Mesenchymal stem cell (in vitro differentiated cells and primary cell): ENCODE results near the gene OSMR.
A peak's percentile ranks its signal among the peaks of the same experiment; 100 is the strongest.

Experiments used
- DNase-seq: peaks from one replicate; pipeline ENCODE4 v3.0.0-alpha.2; 2013
- H2AFZ ChIP-seq: one replicate; pipeline ENCODE4 v1.6.1; 2013; ENCODE audit warnings: low read depth, mild to moderate bottlenecking, control low read depth, inconsistent platforms, low read length, moderate library complexity
- H2AK5ac ChIP-seq: 2 replicates; pipeline ENCODE4 v1.6.1; 2013; ENCODE audit warnings: low read length, moderate library complexity, mild to moderate bottlenecking, inconsistent platforms; ENCODE audit not compliant: severe bottlenecking
- H2BK120ac ChIP-seq: one replicate; pipeline ENCODE4 v1.6.1; 2013; ENCODE audit warnings: low read depth, mild to moderate bottlenecking, inconsistent platforms, low read length, moderate library complexity
- H2BK12ac ChIP-seq, 2 experiments: one replicate each; pipeline ENCODE4 v1.6.1; 2013; ENCODE audit warnings: inconsistent platforms in 2 of 2, low read length in 2 of 2, mild to moderate bottlenecking in 2 of 2, moderate library complexity in 2 of 2, control low read depth in 1 of 2
- H2BK15ac ChIP-seq: one replicate; pipeline ENCODE4 v1.6.1; 2013; ENCODE audit warnings: mild to moderate bottlenecking, low read depth, inconsistent platforms; ENCODE audit not compliant: poor library complexity, severe bottlenecking
- H2BK5ac ChIP-seq: 2 replicates; pipeline ENCODE4 v1.6.1; 2013; ENCODE audit warnings: low read depth, mild to moderate bottlenecking, low read length, control low read depth, inconsistent platforms; ENCODE audit not compliant: poor library complexity, severe bottlenecking
- H3K14ac ChIP-seq, 2 experiments: one replicate each; pipeline ENCODE4 v1.6.1; 2013; ENCODE audit warnings: inconsistent platforms in 2 of 2, low read length in 2 of 2, control low read depth in 1 of 2, mild to moderate bottlenecking in 1 of 2, moderate library complexity in 1 of 2
- H3K18ac ChIP-seq, 2 experiments: one replicate each; pipeline ENCODE4 v1.6.1; 2013; ENCODE audit warnings: inconsistent platforms in 2 of 2, low read length in 2 of 2, control low read depth in 1 of 2, low read depth in 1 of 2, mild to moderate bottlenecking in 1 of 2
- H3K23ac ChIP-seq, 2 experiments: one replicate each; pipeline ENCODE4 v1.6.1; 2013; ENCODE audit warnings: inconsistent platforms in 2 of 2, low read length in 2 of 2, mild to moderate bottlenecking in 2 of 2, moderate library complexity in 2 of 2, control low read depth in 1 of 2
- H3K27ac ChIP-seq: 2 replicates; pipeline ENCODE4 v1.5.1; 2013; ENCODE audit warnings: mild to moderate bottlenecking, moderate library complexity, low read length, control low read depth, inconsistent platforms; ENCODE audit not compliant: poor library complexity, severe bottlenecking
- H3K27me3 ChIP-seq, 2 experiments: 2 replicates each; pipeline versions ENCODE4 v1.6.1 to v1.7.0; 2013; ENCODE audit warnings: low read length in 2 of 2, mild to moderate bottlenecking in 2 of 2, moderate library complexity in 2 of 2, control low read depth in 1 of 2, inconsistent platforms in 1 of 2; ENCODE audit not compliant: control insufficient read depth in 1 of 2, insufficient read depth in 1 of 2
- H3K36me3 ChIP-seq, 2 experiments: 2 replicates each; pipeline versions ENCODE4 v1.6.1 to v1.7.0; 2013; ENCODE audit warnings: low read length in 2 of 2, control low read depth in 1 of 2, inconsistent platforms in 1 of 2, low read depth in 1 of 2, mild to moderate bottlenecking in 1 of 2; ENCODE audit not compliant: insufficient read depth in 2 of 2, control insufficient read depth in 1 of 2
- H3K4ac ChIP-seq, 2 experiments: one replicate each; pipeline ENCODE4 v1.6.1; 2013; ENCODE audit warnings: inconsistent platforms in 2 of 2, low read length in 2 of 2, mild to moderate bottlenecking in 2 of 2, moderate library complexity in 2 of 2, control low read depth in 1 of 2, low read depth in 1 of 2
- H3K4me1 ChIP-seq: 2 replicates; pipeline ENCODE4 v1.6.1; 2013; ENCODE audit warnings: low read depth, low read length, control low read depth; ENCODE audit not compliant: control insufficient read depth, insufficient read depth
- H3K4me2 ChIP-seq: 2 replicates; pipeline ENCODE4 v1.6.1; 2013; ENCODE audit warnings: low read length, mild to moderate bottlenecking, inconsistent platforms; ENCODE audit not compliant: poor library complexity, severe bottlenecking
- H3K4me3 ChIP-seq, 2 experiments: 2 replicates each; pipeline versions ENCODE4 v1.5.1 to v1.7.0; 2013; ENCODE audit warnings: low read length in 2 of 2, mild to moderate bottlenecking in 2 of 2, control low read depth in 1 of 2, low read depth in 1 of 2; ENCODE audit not compliant: insufficient read depth in 1 of 2
- H3K79me1 ChIP-seq: replicated peaks from 2 replicates; pipeline ENCODE4 v1.6.1; 2013; ENCODE audit warnings: mild to moderate bottlenecking, control low read depth, low read length, inconsistent platforms; ENCODE audit not compliant: poor library complexity, severe bottlenecking
- H3K9ac ChIP-seq: 2 replicates; pipeline ENCODE4 v1.7.0; 2013; ENCODE audit warnings: mild to moderate bottlenecking, low read length, moderate library complexity
- H3K9me3 ChIP-seq: 2 replicates; pipeline ENCODE4 v1.7.0; 2013; ENCODE audit warnings: mild to moderate bottlenecking, low read length; ENCODE audit not compliant: control insufficient read depth
- H4K8ac ChIP-seq: one replicate; pipeline ENCODE4 v1.6.1; 2013; ENCODE audit warnings: inconsistent platforms, mild to moderate bottlenecking, low read length, moderate library complexity
- H4K91ac ChIP-seq: one replicate; pipeline ENCODE4 v1.6.1; 2013; ENCODE audit warnings: mild to moderate bottlenecking, low read length, inconsistent platforms
- WGBS: methylation state at CpG from one replicate; pipeline ENCODE4 v1.1.7; 2013; ENCODE audit warnings: mixed read lengths; 5-methylcytosine and 5-hydroxymethylcytosine counted together

Gene OSMR

GRCh38 chr5:38799556-38800377 lies 46.0 kb upstream of the OSMR start:
- peak overlapping the region in 1 of 2 experiments; percentile 65 for H3K4ac ChIP-seq
- H3K9me3 ChIP-seq, result no peaks in the 10 kb centered on the region
- no peak overlapping the region for H2BK5ac ChIP-seq
- H4K8ac ChIP-seq, result no peak overlapping the region
- no peak overlapping the region for H2AK5ac ChIP-seq
- H3K79me1 ChIP-seq, result no peaks in the 10 kb centered on the region
- peak overlapping the region in 1 of 2 experiments; percentile 12 for H3K4me3 ChIP-seq
- DNase-seq, result no peak
- peak overlapping the region; percentile 5 for H3K9ac ChIP-seq
- H2BK15ac ChIP-seq, result peak overlapping the region; percentile 71
- no peak overlapping the region for H3K27ac ChIP-seq
- peak overlapping the region in 1 of 2 experiments; percentile 61 for H3K18ac ChIP-seq
- no peak overlapping the region for H2BK120ac ChIP-seq
- H3K36me3 ChIP-seq, result no peaks in the 10 kb centered on the region
- H3K27me3 ChIP-seq, result peaks cover 0 to 4% of the 10 kb centered on the region in 2 experiments
- WGBS, result 82% methylated on average over 13 of the region's 13 CpGs
- no peak overlapping the region for H3K4me2 ChIP-seq
- H4K91ac ChIP-seq, result peak overlapping the region; percentile 27
- H3K23ac ChIP-seq, result no peak overlapping the region
- H2BK12ac ChIP-seq, result peak overlapping the region; percentile 50 to 69
- H2AFZ ChIP-seq, result no peak overlapping the region
- H3K4me1 ChIP-seq, result no peaks in the 10 kb centered on the region
- peak overlapping the region in 1 of 2 experiments; percentile 55 for H3K14ac ChIP-seq

- Histone ChIP-seq H2AK5ac (no peak overlapping the region), H4K91ac (no peak overlapping the region), H3K27ac (no peak overlapping the region), H3K79me1 (no peaks in the 10 kb centered on the region), H3K4me2 (no peak overlapping the region), H2BK12ac (peak overlapping the region; percentile 50 to 69), H2BK5ac (no peak overlapping the region), H3K9ac (no peak overlapping the region), H3K23ac (no peak overlapping the region), H3K4me1 (no peaks in the 10 kb centered on the region), H3K27me3 (no peaks in the 10 kb centered on the region), H3K14ac (no peak overlapping the region), H2BK15ac (peak overlapping the region; percentile 71), H3K4me3 (peak overlapping the region in 1 of 2 experiments; percentile 12), H4K8ac (no peak overlapping the region), H3K36me3 (no peaks in the 10 kb centered on the region), H2BK120ac (no peak overlapping the region), H2AFZ (no peak overlapping the region), H3K4ac (no peak overlapping the region), H3K18ac (peak overlapping the region in 1 of 2 experiments; percentile 61), H3K9me3 (no peaks in the 10 kb centered on the region)
- WGBS, result 68% methylated on average over 3 of the region's 3 CpGs
- peak; percentile 89 for DNase-seq
Measured at GRCh38 chr5:38800515-38800914, 45.3 kb upstream of the OSMR start.

GRCh38 chr5:38802125-38802524 lies 43.7 kb upstream of the OSMR start:
- WGBS, result 98% methylated on average over 4 of the region's 4 CpGs
- Histone ChIP-seq H2BK120ac (no peak overlapping the region), H4K8ac (no peak overlapping the region), H3K4ac (no peak overlapping the region), H3K4me2 (no peak overlapping the region), H3K27me3 (no peaks in the 10 kb centered on the region), H3K23ac (no peak overlapping the region), H2BK15ac (no peak overlapping the region), H3K9ac (no peak overlapping the region), H4K91ac (no peak overlapping the region), H2AFZ (no peak overlapping the region), H3K18ac (no peak overlapping the region), H3K9me3 (no peaks in the 10 kb centered on the region), H2BK5ac (no peak overlapping the region), H2BK12ac (peak overlapping the region; percentile 80 to 97), H2AK5ac (no peak overlapping the region), H3K14ac (no peak overlapping the region), H3K36me3 (no peaks in the 10 kb centered on the region), H3K4me3 (no peak overlapping the region), H3K79me1 (no peaks in the 10 kb centered on the region), H3K27ac (no peak overlapping the region), H3K4me1 (peaks cover 4% of the 10 kb centered on the region)
- DNase-seq, result no peak

DNA sequence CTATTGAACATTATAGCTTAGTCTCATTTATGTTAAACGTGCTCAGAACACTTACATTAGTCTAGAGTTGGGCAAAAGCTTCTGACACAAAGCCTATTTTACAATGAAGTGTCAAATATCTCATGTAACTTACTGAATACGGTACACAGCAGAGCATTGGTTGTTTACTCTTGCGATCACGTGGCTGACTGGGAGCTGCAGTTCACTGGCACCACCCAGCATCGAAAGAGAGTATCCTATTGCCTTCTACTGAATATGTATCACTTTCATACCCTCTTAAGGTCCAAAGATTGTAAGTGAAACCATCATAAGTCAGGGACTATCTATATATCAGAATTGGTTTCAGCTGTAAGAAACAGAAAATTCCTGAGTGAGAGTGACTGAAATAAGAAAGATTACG lies 42.6 kb upstream of the OSMR start:
- H2AK5ac ChIP-seq, result no peak overlapping the region
- H2BK5ac ChIP-seq, result no peak overlapping the region
- H2AFZ ChIP-seq, result no peak overlapping the region
- no peak overlapping the region for H2BK120ac ChIP-seq
- no peak overlapping the region for H3K4me2 ChIP-seq
- H4K91ac ChIP-seq, result no peak overlapping the region
- no peak overlapping the region for H3K4ac ChIP-seq
- H3K27ac ChIP-seq, result no peak overlapping the region
- no peaks in the 10 kb centered on the region for H3K27me3 ChIP-seq
- H3K9ac ChIP-seq, result no peak overlapping the region
- no peak overlapping the region for H2BK15ac ChIP-seq
- no peaks in the 10 kb centered on the region for H3K79me1 ChIP-seq
- H3K14ac ChIP-seq, result no peak overlapping the region
- no peak overlapping the region for H2BK12ac ChIP-seq
- peaks cover 7% of the 10 kb centered on the region for H3K4me1 ChIP-seq
- WGBS, result 99% methylated on average over 5 of the region's 6 CpGs
- no peaks in the 10 kb centered on the region for H3K9me3 ChIP-seq
- no peak for DNase-seq
- no peak overlapping the region for H4K8ac ChIP-seq
- H3K4me3 ChIP-seq, result no peak overlapping the region
- H3K36me3 ChIP-seq, result no peaks in the 10 kb centered on the region
- no peak overlapping the region for H3K23ac ChIP-seq
- no peak overlapping the region for H3K18ac ChIP-seq
